C4-2B (cell line): ENCODE results near the gene PRUNE2.

Experiments
- CTCF ChIP-seq: fragments of 450-650 bp; conservative IDR thresholded peaks from 2 replicates; pipeline ENCODE4 v1.5.1; 2017; ENCODE audit warnings: mild to moderate bottlenecking
- ZFX ChIP-seq: fragments of 450-650 bp; IDR thresholded peaks from 2 replicates; pipeline ENCODE4 v1.6.1; 2017

GRCh38 chr9:76796296-76796695 is 109.6 kb downstream of the PRUNE2 start:
- no peak for TF ChIP-seq ZFX
- TF ChIP-seq CTCF = no peak
